B cell (primary cell): ENCODE measurements around the gene PCBP1. TPM values are rescaled to one million over a fixed set of nuclear protein-coding genes. Genes with fewer than 3 reads are reported as not detected.

Experiments
- ATAC-seq: fragments of 200-7000 bp; cut with Tn5 transposase; one replicate; pipeline ENCODE4 v1.10.0; 2021; ENCODE audit warnings: low read depth, mild to moderate bottlenecking, moderate number of reproducible peaks, moderate library complexity
- CTCF ChIA-PET: fragments of 350-600 bp; sonication (Branson Sonifier 250); formaldehyde crosslinking; loops from one replicate; lab custom pipeline; 2021; ENCODE audit warnings: antibody characterized with exemption, inconsistent platforms; lab: Charles Lee
- POLR2A ChIA-PET: fragments of 350-600 bp; sonication (Branson Sonifier 250); formaldehyde crosslinking; loops from one replicate; lab custom pipeline; 2021; ENCODE audit warnings: antibody characterized with exemption; lab: Charles Lee
- DNase-seq: peaks from one replicate; pipeline ENCODE4 v3.0.0; 2013
- H2AFZ ChIP-seq: 2 replicates; pipeline ENCODE4 v1.6.1; 2012; ENCODE audit warnings: mild to moderate bottlenecking, low read depth, low read length; ENCODE audit not compliant: insufficient read depth, poor library complexity, severe bottlenecking
- H3K27ac ChIP-seq, 2 donors: 1 replicate in 1 of 2; 2 replicates in 1 of 2; pipeline ENCODE4 v1.5.1; 2012 to 2013; ENCODE audit warnings: low read length in 2 of 2, mild to moderate bottlenecking in 2 of 2, moderate library complexity in 1 of 2
- H3K27me3 ChIP-seq, 4 experiments: fragments of 200-600 bp in 1 of 4; sonication (generic) in 1 of 4; replicated peaks in 1 of 4; 1 replicate in 2 of 4; 2 replicates in 2 of 4; pipeline versions ENCODE4 v1.6.1 to v1.7.0; 2013 to 2016; ENCODE audit warnings: low read length in 3 of 4, mild to moderate bottlenecking in 2 of 4, mixed read lengths in 1 of 4, moderate library complexity in 1 of 4; ENCODE audit not compliant: insufficient read depth in 4 of 4, control insufficient read depth in 3 of 4; ENCODE audit errors: control extremely low read depth in 1 of 4
- H3K36me3 ChIP-seq, 2 experiments: replicated peaks in 1 of 2; 1 replicate in 1 of 2; 2 replicates in 1 of 2; pipeline versions ENCODE4 v1.6.1 to v1.7.1; 2013; ENCODE audit warnings: low read length in 1 of 2; ENCODE audit not compliant: insufficient read depth in 2 of 2, control insufficient read depth in 1 of 2; ENCODE audit errors: control extremely low read depth in 1 of 2, extremely low read depth in 1 of 2
- H3K4me1 ChIP-seq, 2 donors: fragments of 200-600 bp in 1 of 2; sonication (generic) in 1 of 2; 1 replicate in 1 of 2; 2 replicates in 1 of 2; pipeline versions ENCODE4 v1.5.1 to v1.6.1; 2013 to 2017; ENCODE audit warnings: low read length in 2 of 2; ENCODE audit not compliant: control insufficient read depth in 2 of 2, insufficient read depth in 2 of 2
- H3K4me2 ChIP-seq: replicated peaks from 2 replicates; pipeline ENCODE3; 2012; ENCODE audit warnings: mild to moderate bottlenecking, low read depth, low read length; ENCODE audit not compliant: poor library complexity, severe bottlenecking
- H3K4me3 ChIP-seq, 5 experiments: fragments of 200-600 bp in 1 of 5; sonication (generic) in 1 of 5; 1 replicate in 3 of 5; 2 replicates in 2 of 5; pipeline versions ENCODE4 v1.5.1 to v1.7.0; 2011 to 2016; ENCODE audit warnings: low read length in 4 of 5, mild to moderate bottlenecking in 4 of 5, low read depth in 2 of 5, control low read depth in 1 of 5, moderate library complexity in 1 of 5; ENCODE audit not compliant: insufficient read depth in 1 of 5; ENCODE audit errors: control extremely low read depth in 1 of 5, extremely low read depth in 1 of 5
- H3K79me2 ChIP-seq: fragments of 200-600 bp; sonication (generic); one replicate; pipeline ENCODE4 v1.6.0; 2016; ENCODE audit warnings: low read length; ENCODE audit not compliant: control insufficient read depth, insufficient read depth
- H3K9ac ChIP-seq: fragments of 200-600 bp; sonication (generic); 2 replicates; pipeline ENCODE4 v1.6.1; 2017; ENCODE audit warnings: mild to moderate bottlenecking, low read length, moderate library complexity
- H3K9me3 ChIP-seq, 3 donors: one replicate each; pipeline versions ENCODE4 v1.6.1 to v1.7.1; 2013; ENCODE audit warnings: low read length in 2 of 3; ENCODE audit not compliant: control insufficient read depth in 2 of 3, insufficient read depth in 1 of 3; ENCODE audit errors: control extremely low read depth in 1 of 3
- H4K20me1 ChIP-seq: 2 replicates; pipeline ENCODE4 v1.6.0; 2012; ENCODE audit warnings: mild to moderate bottlenecking, low read length; ENCODE audit not compliant: insufficient read depth, control insufficient read depth, poor library complexity, severe bottlenecking
- H3K27ac Mint-ChIP-seq: one replicate; pipeline ENCODE4 v1.8.0; 2021; ENCODE audit warnings: mixed read lengths
- H3K27me3 Mint-ChIP-seq: one replicate; pipeline ENCODE4 v1.8.0; 2021; ENCODE audit warnings: mixed read lengths
- H3K4me1 Mint-ChIP-seq: one replicate; pipeline ENCODE4 v1.8.0; 2021; ENCODE audit warnings: mixed read lengths
- H3K4me3 Mint-ChIP-seq: one replicate; pipeline ENCODE4 v1.8.0; 2021; ENCODE audit warnings: mixed read lengths
- H3K9me3 Mint-ChIP-seq: one replicate; pipeline ENCODE4 v1.8.0; 2022; ENCODE audit warnings: mixed read lengths; ENCODE audit not compliant: insufficient read depth
- EZH2 ChIP-seq: IDR thresholded peaks from 2 replicates; pipeline ENCODE4 v1.6.1; 2012; ENCODE audit warnings: borderline replicate concordance, low read depth, mild to moderate bottlenecking, moderate library complexity, low read length; ENCODE audit not compliant: insufficient read depth, poor library complexity, severe bottlenecking
- WGBS: methylation state at CpG from one replicate; pipeline ENCODE4 v1.1.5; 2013; ENCODE audit warnings: missing lambda C conversion rate; ENCODE audit not compliant: insufficient coverage; 5-methylcytosine and 5-hydroxymethylcytosine counted together
- intact Hi-C: fragments of 100-400 bp; cut with micrococcal nuclease; formaldehyde crosslinking; loops from one replicate; pipeline ENCODE4 v1.10.0; 2022
- polyA plus RNA-seq: library from polyadenylated mRNA; depleted of rRNA; stranded (reverse); fragments of >200 nt; gene quantifications from 2 replicates; pipeline ENCODE4 v1.2.3, GENCODE V29; 2012
- total RNA-seq, 2 donors: library from RNA; stranded (reverse); fragments of 120-200 nt in 1 of 2; gene quantifications; 1 replicate in 1 of 2; 2 replicates in 1 of 2; pipeline versions ENCODE4 v1.2.3 to v1.2.4, GENCODE V29; 2013 to 2022
- TF ChIP-seq, protein P1 (sequence below): fragments of 200-600 bp; IDR thresholded peaks from one replicate; pipeline ENCODE4 v1.8.0; 2022; ENCODE audit warnings: antibody characterized with exemption, mild to moderate bottlenecking

The PCBP1 gene
- total and polyA plus RNA-seq, 2 donors (not counting 1 experiment from before 2014, with no cell fraction given): 172 to 327 TPM

DNA sequence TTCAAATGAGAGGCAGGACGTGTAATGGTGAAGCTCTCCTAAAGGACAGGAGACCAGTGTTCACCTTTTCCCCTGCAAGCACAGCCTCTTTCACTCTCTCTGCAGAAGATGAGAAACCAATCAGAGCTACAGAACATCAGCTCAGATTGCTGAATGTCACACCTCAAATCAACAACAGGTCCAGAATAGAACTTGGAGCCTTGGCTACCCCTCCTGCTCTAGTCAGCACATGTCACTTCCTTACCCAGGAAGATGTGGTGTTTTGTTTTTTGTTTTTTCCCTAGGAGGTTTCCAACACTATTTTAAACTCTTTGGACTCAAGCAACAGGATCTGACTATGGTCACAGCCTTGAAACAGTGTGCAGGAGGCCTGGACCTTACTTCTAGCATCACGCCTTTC, 41.3 kb upstream of the PCBP1 start:
- no peaks in the 10 kb centered on the region for H3K27me3 Mint-ChIP-seq
- intact Hi-C loops: no loop called here
- Histone ChIP-seq H3K27me3 (no peaks in the 10 kb centered on the region), H3K4me3 (no peak overlapping the region), H3K4me2 (no peak overlapping the region), H3K9ac (no peak overlapping the region), H3K9me3 (no peaks in the 10 kb centered on the region), H3K36me3 (peaks cover 5 to 14% of the 10 kb centered on the region in 2 experiments), H3K79me2 (no peaks in the 10 kb centered on the region), H3K27ac (no peak overlapping the region), H3K4me1 (peaks cover 3 to 6% of the 10 kb centered on the region in 2 donors), H2AFZ (no peak overlapping the region), H4K20me1 (no peaks in the 10 kb centered on the region)
- no peak for TF ChIP-seq EZH2
- DNase-seq: no peak
- WGBS: 80% methylated on average over 1 of the region's 2 CpGs
- H3K9me3 Mint-ChIP-seq: no peaks in the 10 kb centered on the region
- no peak overlapping the region for H3K4me3 Mint-ChIP-seq
- CTCF ChIA-PET: interaction anchor here (1.1 kb wide), 1 partner anchor 25 kb away, joined by 5 read pairs; no protein-coding TSS in a partner anchor
- POLR2A ChIA-PET: no interaction called here
- no peaks in the 10 kb centered on the region for H3K4me1 Mint-ChIP-seq
- no peak for ATAC-seq
- no peak overlapping the region for H3K27ac Mint-ChIP-seq

DNA sequence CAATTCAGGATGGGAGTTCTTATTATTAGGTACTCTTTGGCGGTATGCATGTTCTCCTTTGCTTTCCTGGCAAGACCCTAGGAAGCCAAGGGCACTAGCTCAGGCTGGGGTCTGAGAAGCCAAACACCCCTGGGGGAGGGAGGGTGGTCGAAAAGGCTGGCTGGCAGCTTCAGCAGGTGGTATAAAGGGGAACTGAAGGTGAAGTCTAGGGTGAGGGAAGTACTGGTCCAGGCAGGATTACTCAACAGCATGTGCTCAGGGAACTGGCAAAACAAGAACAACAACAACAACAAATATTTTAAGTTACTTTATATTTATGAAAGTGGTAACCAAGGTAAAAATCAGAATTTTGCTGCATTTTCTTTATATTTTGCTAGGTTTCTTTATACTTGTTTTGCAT, 40.7 kb upstream of the PCBP1 start:
- H3K4me1 ChIP-seq: peaks cover 3 to 6% of the 10 kb centered on the region in 2 donors

More for the DNA sequence above, 40.7 kb upstream of the PCBP1 start:
- ChIA-PET CTCF (no interaction called here), POLR2A (no interaction called here)
- no peak overlapping the region for H3K4me3 Mint-ChIP-seq
- TF ChIP-seq EZH2: no peak
- TF ChIP-seq, protein P1, sequence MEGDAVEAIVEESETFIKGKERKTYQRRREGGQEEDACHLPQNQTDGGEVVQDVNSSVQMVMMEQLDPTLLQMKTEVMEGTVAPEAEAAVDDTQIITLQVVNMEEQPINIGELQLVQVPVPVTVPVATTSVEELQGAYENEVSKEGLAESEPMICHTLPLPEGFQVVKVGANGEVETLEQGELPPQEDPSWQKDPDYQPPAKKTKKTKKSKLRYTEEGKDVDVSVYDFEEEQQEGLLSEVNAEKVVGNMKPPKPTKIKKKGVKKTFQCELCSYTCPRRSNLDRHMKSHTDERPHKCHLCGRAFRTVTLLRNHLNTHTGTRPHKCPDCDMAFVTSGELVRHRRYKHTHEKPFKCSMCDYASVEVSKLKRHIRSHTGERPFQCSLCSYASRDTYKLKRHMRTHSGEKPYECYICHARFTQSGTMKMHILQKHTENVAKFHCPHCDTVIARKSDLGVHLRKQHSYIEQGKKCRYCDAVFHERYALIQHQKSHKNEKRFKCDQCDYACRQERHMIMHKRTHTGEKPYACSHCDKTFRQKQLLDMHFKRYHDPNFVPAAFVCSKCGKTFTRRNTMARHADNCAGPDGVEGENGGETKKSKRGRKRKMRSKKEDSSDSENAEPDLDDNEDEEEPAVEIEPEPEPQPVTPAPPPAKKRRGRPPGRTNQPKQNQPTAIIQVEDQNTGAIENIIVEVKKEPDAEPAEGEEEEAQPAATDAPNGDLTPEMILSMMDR: no peak
- H3K4me2 ChIP-seq: no peak overlapping the region
- no peaks in the 10 kb centered on the region for H4K20me1 ChIP-seq
- DNase-seq (no peak), ATAC-seq (no peak)
- H3K4me1 Mint-ChIP-seq: no peaks in the 10 kb centered on the region
- H3K27ac Mint-ChIP-seq: peak overlapping the region; percentile 35
- H3K9me3 Mint-ChIP-seq: no peaks in the 10 kb centered on the region
- H3K9ac ChIP-seq: no peak overlapping the region
- H3K36me3 ChIP-seq: peaks cover 8 to 19% of the 10 kb centered on the region in 2 experiments
- H3K79me2 ChIP-seq: no peaks in the 10 kb centered on the region
- no peaks in the 10 kb centered on the region for H3K27me3 Mint-ChIP-seq
- H3K27me3 ChIP-seq: no peaks in the 10 kb centered on the region
- no peak overlapping the region for H3K4me3 ChIP-seq
- no peaks in the 10 kb centered on the region for H3K9me3 ChIP-seq
- intact Hi-C loops: no loop called here
- 22% methylated on average over 1 of the region's 2 CpGs for WGBS
- H2AFZ ChIP-seq: no peak overlapping the region
- H3K27ac ChIP-seq: no peak overlapping the region
